Measurements from ENCODE around the gene CCDC185.

The CCDC185 gene

GRCh38 chr1:223393275-223394214, at the start of gene CCDC185:
CCDC185 (plus strand) TSS chr1:223393415; CDS start chr1:223393476, 61 bp downstream.
- H3K36me3 Mint-ChIP-seq, result no peaks in the 10 kb centered on the region
- peaks cover 9% of the 10 kb centered on the region for H3K27me3 Mint-ChIP-seq
- H3K4me1 Mint-ChIP-seq, result no peaks in the 10 kb centered on the region
- no peak within 1 kb of the TSS for H3K27ac Mint-ChIP-seq
- no peaks in the 10 kb centered on the region for H3K9me3 Mint-ChIP-seq
- H3K4me3 Mint-ChIP-seq, result peak within 1 kb of the TSS; percentile 39

- Mint-ChIP-seq H3K4me3 (no peak overlapping the region), H3K36me3 (peaks cover 6% of the 10 kb centered on the region), H3K4me1 (peaks cover 6% of the 10 kb centered on the region), H3K27me3 (no peaks in the 10 kb centered on the region), H3K9me3 (no peaks in the 10 kb centered on the region), H3K27ac (no peak overlapping the region)
Observed at GRCh38 chr1:223343692-223344091, 49.5 kb upstream of the CCDC185 start.

- H3K36me3 Mint-ChIP-seq, result peaks cover 2% of the 10 kb centered on the region
- H3K27me3 Mint-ChIP-seq, result no peaks in the 10 kb centered on the region
- H3K27ac Mint-ChIP-seq, result no peak overlapping the region
- no peaks in the 10 kb centered on the region for H3K9me3 Mint-ChIP-seq
- H3K4me1 Mint-ChIP-seq, result peaks cover 10% of the 10 kb centered on the region
- H3K4me3 Mint-ChIP-seq, result no peak overlapping the region
Observed at GRCh38 chr1:223344491-223344890, 48.7 kb upstream of the CCDC185 start.

- Mint-ChIP-seq H3K27me3 (no peaks in the 10 kb centered on the region), H3K27ac (no peak overlapping the region), H3K4me3 (no peak overlapping the region), H3K4me1 (peaks cover 16% of the 10 kb centered on the region), H3K36me3 (peaks cover 1% of the 10 kb centered on the region), H3K9me3 (no peaks in the 10 kb centered on the region)
Observed at GRCh38 chr1:223345720-223346119, 47.5 kb upstream of the CCDC185 start.

- H3K36me3 Mint-ChIP-seq, result no peaks in the 10 kb centered on the region
- H3K9me3 Mint-ChIP-seq, result no peaks in the 10 kb centered on the region
- no peak overlapping the region for H3K27ac Mint-ChIP-seq
- H3K4me3 Mint-ChIP-seq, result no peak overlapping the region
- peaks cover 16% of the 10 kb centered on the region for H3K4me1 Mint-ChIP-seq
- no peaks in the 10 kb centered on the region for H3K27me3 Mint-ChIP-seq
Observed at GRCh38 chr1:223346311-223346710, 46.9 kb upstream of the CCDC185 start.

- Mint-ChIP-seq H3K36me3 (no peaks in the 10 kb centered on the region), H3K27ac (no peak overlapping the region), H3K4me1 (peaks cover 16% of the 10 kb centered on the region), H3K9me3 (no peaks in the 10 kb centered on the region), H3K4me3 (no peak overlapping the region), H3K27me3 (no peaks in the 10 kb centered on the region)
Observed at GRCh38 chr1:223347583-223347982, 45.6 kb upstream of the CCDC185 start.

- Mint-ChIP-seq H3K9me3 (no peaks in the 10 kb centered on the region), H3K4me1 (peaks cover 16% of the 10 kb centered on the region), H3K27ac (no peak overlapping the region), H3K27me3 (no peaks in the 10 kb centered on the region), H3K36me3 (no peaks in the 10 kb centered on the region), H3K4me3 (no peak overlapping the region)
Observed at GRCh38 chr1:223348439-223348838, 44.8 kb upstream of the CCDC185 start.

GRCh38 chr1:223349241-223349640, 44.0 kb upstream of the CCDC185 start:
- H3K4me1 Mint-ChIP-seq, result peaks cover 19% of the 10 kb centered on the region
- no peaks in the 10 kb centered on the region for H3K27me3 Mint-ChIP-seq
- H3K36me3 Mint-ChIP-seq, result no peaks in the 10 kb centered on the region
- no peaks in the 10 kb centered on the region for H3K9me3 Mint-ChIP-seq
- H3K4me3 Mint-ChIP-seq, result no peak overlapping the region
- no peak overlapping the region for H3K27ac Mint-ChIP-seq

GRCh38 chr1:223350361-223350908, 42.8 kb upstream of the CCDC185 start:
- Mint-ChIP-seq H3K4me1 (peaks cover 27% of the 10 kb centered on the region), H3K27ac (no peak overlapping the region)

GRCh38 chr1:223352944-223353343, 40.3 kb upstream of the CCDC185 start:
- H3K27me3 Mint-ChIP-seq, result no peaks in the 10 kb centered on the region
- H3K9me3 Mint-ChIP-seq, result no peaks in the 10 kb centered on the region
- no peak overlapping the region for H3K4me3 Mint-ChIP-seq
- peaks cover 27% of the 10 kb centered on the region for H3K4me1 Mint-ChIP-seq
- H3K36me3 Mint-ChIP-seq, result no peaks in the 10 kb centered on the region
- no peak overlapping the region for H3K27ac Mint-ChIP-seq

More at GRCh38 chr1:223350361-223350908, 42.8 kb upstream of the CCDC185 start:
- H3K36me3 Mint-ChIP-seq, result no peaks in the 10 kb centered on the region
- H3K27me3 Mint-ChIP-seq, result no peaks in the 10 kb centered on the region
- no peaks in the 10 kb centered on the region for H3K9me3 Mint-ChIP-seq
- H3K4me3 Mint-ChIP-seq, result no peak overlapping the region

GRCh38 chr1:223353939-223354338, 39.3 kb upstream of the CCDC185 start:
- no peak overlapping the region for H3K27ac Mint-ChIP-seq
- H3K4me1 Mint-ChIP-seq, result peaks cover 18% of the 10 kb centered on the region
- H3K27me3 Mint-ChIP-seq, result no peaks in the 10 kb centered on the region
- H3K36me3 Mint-ChIP-seq, result no peaks in the 10 kb centered on the region
- no peaks in the 10 kb centered on the region for H3K9me3 Mint-ChIP-seq
- no peak overlapping the region for H3K4me3 Mint-ChIP-seq

GRCh38 chr1:223355699-223356098, 37.5 kb upstream of the CCDC185 start:
- Mint-ChIP-seq H3K4me3 (no peak overlapping the region), H3K27me3 (no peaks in the 10 kb centered on the region), H3K4me1 (peaks cover 11% of the 10 kb centered on the region), H3K9me3 (no peaks in the 10 kb centered on the region), H3K36me3 (no peaks in the 10 kb centered on the region), H3K27ac (no peak overlapping the region)

GRCh38 chr1:223358826-223359225, 34.4 kb upstream of the CCDC185 start:
- Mint-ChIP-seq H3K4me3 (no peak overlapping the region), H3K4me1 (peaks cover 30% of the 10 kb centered on the region), H3K27me3 (no peaks in the 10 kb centered on the region), H3K9me3 (no peaks in the 10 kb centered on the region), H3K27ac (no peak overlapping the region), H3K36me3 (no peaks in the 10 kb centered on the region)

- Mint-ChIP-seq H3K36me3 (no peaks in the 10 kb centered on the region), H3K9me3 (no peaks in the 10 kb centered on the region), H3K27ac (no peak overlapping the region), H3K4me1 (peaks cover 19% of the 10 kb centered on the region), H3K27me3 (no peaks in the 10 kb centered on the region), H3K4me3 (peak overlapping the region; percentile 91)
Observed at GRCh38 chr1:223363057-223363855, 30.0 kb upstream of the CCDC185 start.

GRCh38 chr1:223363856-223364684, 29.1 kb upstream of the CCDC185 start, which contains the start of gene SUSD4:
SUSD4 (minus strand) TSS chr1:223364176; CDS start chr1:223363425, 751 bp downstream.
- H3K27me3 Mint-ChIP-seq, result no peaks in the 10 kb centered on the region
- no peaks in the 10 kb centered on the region for H3K9me3 Mint-ChIP-seq
- peaks cover 19% of the 10 kb centered on the region for H3K4me1 Mint-ChIP-seq
- peak within 1 kb of the TSS; percentile 91 for H3K4me3 Mint-ChIP-seq
- no peaks in the 10 kb centered on the region for H3K36me3 Mint-ChIP-seq
- peak within 1 kb of the TSS; percentile 41 for H3K27ac Mint-ChIP-seq
